HG02642 (cell line): ENCODE results near the gene ATE1.
"Not testable (repeated sequence)": the region's sequence is repeated elsewhere in the genome, so short reads cannot be mapped to it uniquely, and the experiment has no call there.

Source experiments
- ATAC-seq: cut with Tn5 transposase; IDR thresholded peaks from one replicate; pipeline ENCODE4 v1.9.1; 2021; ENCODE audit warnings: mild to moderate bottlenecking; ENCODE audit not compliant: unreplicated experiment, poor library complexity

The ATE1 gene

GRCh38 chr10:121927841-121928527 lies at the start of gene ATE1:
Gene ATE1, minus strand, starts transcription at chr10:121928031. Its CDS starts 82 bp downstream, at chr10:121927949.
- ATAC-seq, result peak; percentile 88

GRCh38 chr10:121976607-121977006 lies 48.8 kb upstream of the ATE1 start:
- ATAC-seq, result no peak

GRCh38 chr10:121975295-121976086 lies 47.7 kb upstream of the ATE1 start:
- ATAC-seq, result no peak

- ATAC-seq, result peak; percentile 85
These were observed 46.9 kb upstream of the ATE1 start, which contains the start of gene NSMCE4A for GRCh38 chr10:121974535-121975294. Gene NSMCE4A, minus strand, starts transcription at chr10:121975217. Its CDS starts 52 bp downstream, at chr10:121975165.

- no peak for ATAC-seq
These were observed 46.2 kb upstream of the ATE1 start for GRCh38 chr10:121974019-121974534.

GRCh38 chr10:121969086-121969485 lies 41.3 kb upstream of the ATE1 start:
- not testable (repeated sequence) for ATAC-seq

GRCh38 chr10:121965996-121966395 lies 38.2 kb upstream of the ATE1 start:
- no peak for ATAC-seq

- no peak for ATAC-seq
These were observed 33.6 kb upstream of the ATE1 start for GRCh38 chr10:121961456-121961855.

- ATAC-seq, result no peak
These were observed 31.8 kb upstream of the ATE1 start for GRCh38 chr10:121959671-121960070.

GRCh38 chr10:121956111-121957061 lies 28.6 kb upstream of the ATE1 start:
- no peak for ATAC-seq

- ATAC-seq, result no peak
These were observed 24.4 kb upstream of the ATE1 start for GRCh38 chr10:121952226-121952625.

GRCh38 chr10:121949451-121949850 lies 21.6 kb upstream of the ATE1 start:
- no peak for ATAC-seq

GRCh38 chr10:121949049-121949448 lies 21.2 kb upstream of the ATE1 start:
- ATAC-seq, result no peak

- ATAC-seq, result no peak
These were observed 19.8 kb upstream of the ATE1 start for GRCh38 chr10:121947343-121948330.

- ATAC-seq, result no peak
These were observed 15.1 kb upstream of the ATE1 start for GRCh38 chr10:121942749-121943416.

- ATAC-seq, result no peak
These were observed 13.7 kb upstream of the ATE1 start for GRCh38 chr10:121941532-121941931.

GRCh38 chr10:121936295-121936694 lies 8.5 kb upstream of the ATE1 start:
- ATAC-seq, result no peak

- ATAC-seq, result no peak
These were observed 7.9 kb upstream of the ATE1 start for GRCh38 chr10:121935702-121936101.
